ENCODE results near the gene SCYL2.

The SCYL2 gene

GRCh38 chr12:100359248-100359647, 92.3 kb downstream of the SCYL2 start:
- no peak overlapping the region for H3K4me3 ChIP-seq (ENCODE audit: low read depth, low read length)
- no peak for DNase-seq (ENCODE audit: low read depth)
- in situ Hi-C loops (cut with HindIII; ENCODE audit: low sequenced_read_pairs), result no loop called here
- TF ChIP-seq, protein P1, sequence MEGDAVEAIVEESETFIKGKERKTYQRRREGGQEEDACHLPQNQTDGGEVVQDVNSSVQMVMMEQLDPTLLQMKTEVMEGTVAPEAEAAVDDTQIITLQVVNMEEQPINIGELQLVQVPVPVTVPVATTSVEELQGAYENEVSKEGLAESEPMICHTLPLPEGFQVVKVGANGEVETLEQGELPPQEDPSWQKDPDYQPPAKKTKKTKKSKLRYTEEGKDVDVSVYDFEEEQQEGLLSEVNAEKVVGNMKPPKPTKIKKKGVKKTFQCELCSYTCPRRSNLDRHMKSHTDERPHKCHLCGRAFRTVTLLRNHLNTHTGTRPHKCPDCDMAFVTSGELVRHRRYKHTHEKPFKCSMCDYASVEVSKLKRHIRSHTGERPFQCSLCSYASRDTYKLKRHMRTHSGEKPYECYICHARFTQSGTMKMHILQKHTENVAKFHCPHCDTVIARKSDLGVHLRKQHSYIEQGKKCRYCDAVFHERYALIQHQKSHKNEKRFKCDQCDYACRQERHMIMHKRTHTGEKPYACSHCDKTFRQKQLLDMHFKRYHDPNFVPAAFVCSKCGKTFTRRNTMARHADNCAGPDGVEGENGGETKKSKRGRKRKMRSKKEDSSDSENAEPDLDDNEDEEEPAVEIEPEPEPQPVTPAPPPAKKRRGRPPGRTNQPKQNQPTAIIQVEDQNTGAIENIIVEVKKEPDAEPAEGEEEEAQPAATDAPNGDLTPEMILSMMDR (IDR thresholded peaks at IDR 0.05; ENCODE audit: low read depth, low read length, missing control alignments), result no peak

DNA sequence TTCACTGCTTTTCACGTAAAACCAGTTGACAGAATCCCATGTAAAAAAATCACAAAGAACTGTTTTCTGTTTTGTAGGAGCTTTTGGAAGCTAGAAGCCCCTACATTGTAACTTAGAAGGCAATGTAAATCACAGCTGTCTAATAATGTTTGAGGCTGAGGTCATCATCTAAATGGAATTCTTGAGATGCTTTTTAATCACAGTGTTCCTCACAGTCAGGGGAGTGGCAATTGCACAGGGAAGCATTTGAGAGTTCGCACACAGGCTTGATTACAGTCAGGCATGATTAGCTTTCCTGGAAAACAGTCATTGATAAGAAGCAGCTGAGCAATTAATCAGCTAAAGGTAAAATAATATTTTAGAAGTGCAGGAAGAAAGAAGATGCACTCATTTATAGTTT, 92.8 kb downstream of the SCYL2 start:
- in situ Hi-C loops (cut with HindIII; ENCODE audit: low sequenced_read_pairs), result no loop called here
- TF ChIP-seq, protein P1 (IDR thresholded peaks at IDR 0.05; ENCODE audit: low read depth, low read length, missing control alignments), result no peak
- no peak for DNase-seq (ENCODE audit: low read depth)
- H3K4me3 ChIP-seq (ENCODE audit: low read depth, low read length), result no peak overlapping the region

DNA sequence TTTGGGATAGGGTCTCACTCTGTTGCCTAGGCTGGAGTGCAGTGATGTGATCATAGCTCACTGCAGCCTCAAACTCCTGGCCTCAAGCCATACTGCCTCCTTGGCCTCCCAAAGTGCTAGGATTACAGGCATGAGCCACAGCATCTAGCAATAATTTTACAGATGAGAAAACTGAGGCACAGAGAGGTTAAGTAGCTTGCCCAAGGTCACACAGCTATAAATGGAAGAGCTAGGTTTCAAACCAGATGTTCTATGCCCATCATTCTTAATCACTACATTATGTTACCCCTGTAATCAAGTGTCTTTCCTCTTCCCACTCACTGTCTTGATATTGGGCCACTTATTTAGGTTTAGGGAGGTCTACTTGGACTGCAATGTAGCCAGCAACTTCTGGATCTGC, 93.5 kb downstream of the SCYL2 start:
- no peak for DNase-seq (ENCODE audit: low read depth)
- in situ Hi-C loops (cut with HindIII; ENCODE audit: low sequenced_read_pairs), result no loop called here
- TF ChIP-seq, protein P1 (IDR thresholded peaks at IDR 0.05; ENCODE audit: low read depth, low read length, missing control alignments), result no peak
- H3K4me3 ChIP-seq (ENCODE audit: low read depth, low read length), result no peak overlapping the region

DNA sequence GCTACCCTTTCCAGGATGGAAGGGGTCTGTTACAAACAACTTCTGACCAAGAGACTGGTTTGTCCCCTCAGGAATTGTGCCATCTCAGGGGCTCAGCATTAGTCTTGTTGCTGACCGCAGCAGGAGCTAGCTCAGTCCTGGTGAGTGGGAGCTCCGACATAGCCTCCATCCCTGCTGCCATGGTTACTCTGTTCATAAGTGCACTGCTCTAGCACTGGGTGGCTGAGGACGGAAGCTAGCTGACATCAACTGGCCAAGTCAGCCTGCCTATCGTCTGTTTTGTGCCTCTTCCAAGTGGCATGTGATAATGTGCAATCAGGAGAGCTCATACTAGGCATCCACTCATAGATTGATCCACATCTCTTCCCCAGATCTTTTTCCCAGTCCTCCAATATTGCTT, 97.3 kb downstream of the SCYL2 start:
- DNase-seq (ENCODE audit: low read depth), result no peak
- in situ Hi-C loops (cut with HindIII; ENCODE audit: low sequenced_read_pairs), result no loop called here
- H3K4me3 ChIP-seq (ENCODE audit: low read depth, low read length), result no peak overlapping the region
- TF ChIP-seq, protein P1 (IDR thresholded peaks at IDR 0.05; ENCODE audit: low read depth, low read length, missing control alignments), result no peak

GRCh38 chr12:100365411-100365810, 98.4 kb downstream of the SCYL2 start:
- DNase-seq (ENCODE audit: low read depth), result no peak
- in situ Hi-C loops (cut with HindIII; ENCODE audit: low sequenced_read_pairs), result no loop called here
- TF ChIP-seq, protein P1 (IDR thresholded peaks at IDR 0.05; ENCODE audit: low read depth, low read length, missing control alignments), result no peak

DNA sequence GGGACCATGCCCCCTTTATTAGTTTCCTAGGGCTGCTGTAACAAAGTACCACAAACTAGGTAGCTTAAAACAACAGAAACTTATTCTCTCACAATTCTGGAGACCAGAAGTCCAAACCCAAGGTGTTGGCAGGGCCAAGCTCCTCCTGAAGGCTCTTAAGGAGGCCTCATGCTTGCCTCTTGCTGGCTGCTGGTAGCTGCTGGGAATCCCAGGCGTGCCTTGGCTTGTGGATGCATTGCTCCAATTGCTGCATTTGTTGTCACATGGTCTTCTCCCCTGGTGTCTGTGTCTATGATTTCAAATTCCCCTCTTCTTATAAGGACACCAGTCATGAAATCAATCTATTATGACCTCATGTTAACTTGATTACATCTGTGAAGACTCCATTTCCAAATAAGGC, 101.1 kb downstream of the SCYL2 start:
- TF ChIP-seq, protein P1 (IDR thresholded peaks at IDR 0.05; ENCODE audit: low read depth, low read length, missing control alignments), result no peak
- H3K4me3 ChIP-seq (ENCODE audit: low read depth, low read length), result no peak overlapping the region
- in situ Hi-C loops (cut with HindIII; ENCODE audit: low sequenced_read_pairs), result no loop called here
- no peak for DNase-seq (ENCODE audit: low read depth)

More at GRCh38 chr12:100365411-100365810, 98.4 kb downstream of the SCYL2 start:
- H3K4me3 ChIP-seq (ENCODE audit: low read depth, low read length), result no peak overlapping the region

- TF ChIP-seq, protein P1 (IDR thresholded peaks at IDR 0.05; ENCODE audit: low read depth, low read length, missing control alignments), result no peak
- in situ Hi-C loops (cut with HindIII; ENCODE audit: low sequenced_read_pairs), result no loop called here
- DNase-seq (ENCODE audit: low read depth), result no peak
- no peak overlapping the region for H3K4me3 ChIP-seq (ENCODE audit: low read depth, low read length)
Observed at GRCh38 chr12:100371146-100371545, 104.2 kb downstream of the SCYL2 start.

All from astrocyte of the cerebellum (primary cell).